ENCODE measurements around the gene KIF12. TPM values are rescaled to one million over a fixed set of nuclear protein-coding genes. Genes with fewer than 3 reads are reported as not detected.

KIF12 gene
- total and polyA plus RNA-seq, 2 donors (not counting 1 experiment from before 2014, with no cell fraction given), result not detected

- no peaks in the 10 kb centered on the region for H4K20me1 ChIP-seq (ENCODE audit: control insufficient read depth, insufficient read depth, low read length, poor library complexity, severe bottlenecking)
- no peak overlapping the region for H3K4me3 Mint-ChIP-seq
- peaks cover 0 to 4% (median 0%) of the 10 kb centered on the region in 4 experiments for H3K27me3 ChIP-seq (replicated peaks in 1 of 4; ENCODE audit: control extremely low read depth in 1 of 4, control insufficient read depth in 3 of 4, insufficient read depth in 4 of 4, low read length in 3 of 4)
- H3K36me3 ChIP-seq (replicated peaks in 1 of 2; ENCODE audit: control extremely low read depth in 1 of 2, control insufficient read depth in 1 of 2, extremely low read depth in 1 of 2, insufficient read depth in 2 of 2, low read length in 1 of 2), result no peaks in the 10 kb centered on the region
- H2AFZ ChIP-seq (ENCODE audit: insufficient read depth, low read depth, low read length, poor library complexity, severe bottlenecking), result no peak overlapping the region
- ChIA-PET POLR2A (no interaction called here), CTCF (no interaction called here)
- no peak overlapping the region for H3K9ac ChIP-seq (ENCODE audit: low read length)
- H3K79me2 ChIP-seq (ENCODE audit: control insufficient read depth, insufficient read depth, low read length), result no peaks in the 10 kb centered on the region
- no peak overlapping the region for H3K4me2 ChIP-seq (replicated peaks; ENCODE audit: low read depth, low read length, poor library complexity, severe bottlenecking)
- H3K27ac ChIP-seq (ENCODE audit: low read length in 2 of 2), result no peak overlapping the region
- intact Hi-C loops (cut with micrococcal nuclease), result no loop called here
- H3K27me3 Mint-ChIP-seq, result peaks cover 25% of the 10 kb centered on the region
- H3K4me3 ChIP-seq (ENCODE audit: control extremely low read depth in 1 of 5, extremely low read depth in 1 of 5, insufficient read depth in 1 of 5, low read depth in 2 of 5, low read length in 4 of 5), result no peak overlapping the region
- no peak overlapping the region for H3K27ac Mint-ChIP-seq
- H3K9me3 Mint-ChIP-seq (ENCODE audit: insufficient read depth), result peaks cover 8% of the 10 kb centered on the region
- H3K4me1 ChIP-seq (ENCODE audit: control insufficient read depth in 2 of 2, insufficient read depth in 2 of 2, low read length in 2 of 2), result no peaks in the 10 kb centered on the region
- ATAC-seq (ENCODE audit: low read depth) (no peak), DNase-seq (no peak)
- TF ChIP-seq CTCF (IDR thresholded peaks at IDR 0.05) (no peak), EZH2 (IDR thresholded peaks at IDR 0.05; ENCODE audit: borderline replicate concordance, insufficient read depth, low read depth, low read length, poor library complexity, severe bottlenecking) (no peak)
- H3K9me3 ChIP-seq (ENCODE audit: control extremely low read depth in 1 of 3, control insufficient read depth in 2 of 3, insufficient read depth in 1 of 3, low read length in 2 of 3), result peaks cover 1 to 17% (median 7%) of the 10 kb centered on the region in 3 donors
- no peaks in the 10 kb centered on the region for H3K4me1 Mint-ChIP-seq
- WGBS (ENCODE audit: insufficient coverage), result 71% methylated on average over 11 of the region's 13 CpGs
These were observed 27.4 kb upstream of the KIF12 start for GRCh38 chr9:114126247-114127060.

- H3K27ac ChIP-seq (ENCODE audit: low read length in 2 of 2), result no peak overlapping the region
- no peak for TF ChIP-seq CTCF (IDR thresholded peaks at IDR 0.05)
- no peak for TF ChIP-seq EZH2 (IDR thresholded peaks at IDR 0.05; ENCODE audit: borderline replicate concordance, insufficient read depth, low read depth, low read length, poor library complexity, severe bottlenecking)
- H3K4me3 ChIP-seq (ENCODE audit: control extremely low read depth in 1 of 5, extremely low read depth in 1 of 5, insufficient read depth in 1 of 5, low read depth in 2 of 5, low read length in 4 of 5), result no peak overlapping the region
- H3K9ac ChIP-seq (ENCODE audit: low read length), result no peak overlapping the region
- H4K20me1 ChIP-seq (ENCODE audit: control insufficient read depth, insufficient read depth, low read length, poor library complexity, severe bottlenecking), result no peaks in the 10 kb centered on the region
- peaks cover 1 to 17% (median 7%) of the 10 kb centered on the region in 3 donors for H3K9me3 ChIP-seq (ENCODE audit: control extremely low read depth in 1 of 3, control insufficient read depth in 2 of 3, insufficient read depth in 1 of 3, low read length in 2 of 3)
- peaks cover 0 to 4% (median 0%) of the 10 kb centered on the region in 4 experiments for H3K27me3 ChIP-seq (replicated peaks in 1 of 4; ENCODE audit: control extremely low read depth in 1 of 4, control insufficient read depth in 3 of 4, insufficient read depth in 4 of 4, low read length in 3 of 4)
- H3K4me2 ChIP-seq (replicated peaks; ENCODE audit: low read depth, low read length, poor library complexity, severe bottlenecking), result no peak overlapping the region
- H3K27me3 Mint-ChIP-seq, result peaks cover 22% of the 10 kb centered on the region
- 92% methylated on average over 9 of the region's 10 CpGs for WGBS (ENCODE audit: insufficient coverage)
- H3K9me3 Mint-ChIP-seq (ENCODE audit: insufficient read depth), result peaks cover 8% of the 10 kb centered on the region
- no peak overlapping the region for H3K27ac Mint-ChIP-seq
- CTCF ChIA-PET, result no interaction called here
- H3K4me1 ChIP-seq (ENCODE audit: control insufficient read depth in 2 of 2, insufficient read depth in 2 of 2, low read length in 2 of 2), result no peaks in the 10 kb centered on the region
- POLR2A ChIA-PET, result no interaction called here
- H2AFZ ChIP-seq (ENCODE audit: insufficient read depth, low read depth, low read length, poor library complexity, severe bottlenecking), result no peak overlapping the region
- H3K79me2 ChIP-seq (ENCODE audit: control insufficient read depth, insufficient read depth, low read length), result no peaks in the 10 kb centered on the region
- H3K4me3 Mint-ChIP-seq, result no peak overlapping the region
- ATAC-seq (ENCODE audit: low read depth) (no peak), DNase-seq (no peak)
- H3K36me3 ChIP-seq (replicated peaks in 1 of 2; ENCODE audit: control extremely low read depth in 1 of 2, control insufficient read depth in 1 of 2, extremely low read depth in 1 of 2, insufficient read depth in 2 of 2, low read length in 1 of 2), result no peaks in the 10 kb centered on the region
- intact Hi-C loops (cut with micrococcal nuclease), result no loop called here
- H3K4me1 Mint-ChIP-seq, result no peaks in the 10 kb centered on the region
These were observed 26.5 kb upstream of the KIF12 start for GRCh38 chr9:114125476-114126013.
